ENCODE results near the gene MCCD1. TPM values are rescaled to one million over a fixed set of nuclear protein-coding genes. Genes with fewer than 3 reads are reported as not detected.

The MCCD1 gene
- total RNA-seq, 1 experiment from 2014 or later = not detected

DNA sequence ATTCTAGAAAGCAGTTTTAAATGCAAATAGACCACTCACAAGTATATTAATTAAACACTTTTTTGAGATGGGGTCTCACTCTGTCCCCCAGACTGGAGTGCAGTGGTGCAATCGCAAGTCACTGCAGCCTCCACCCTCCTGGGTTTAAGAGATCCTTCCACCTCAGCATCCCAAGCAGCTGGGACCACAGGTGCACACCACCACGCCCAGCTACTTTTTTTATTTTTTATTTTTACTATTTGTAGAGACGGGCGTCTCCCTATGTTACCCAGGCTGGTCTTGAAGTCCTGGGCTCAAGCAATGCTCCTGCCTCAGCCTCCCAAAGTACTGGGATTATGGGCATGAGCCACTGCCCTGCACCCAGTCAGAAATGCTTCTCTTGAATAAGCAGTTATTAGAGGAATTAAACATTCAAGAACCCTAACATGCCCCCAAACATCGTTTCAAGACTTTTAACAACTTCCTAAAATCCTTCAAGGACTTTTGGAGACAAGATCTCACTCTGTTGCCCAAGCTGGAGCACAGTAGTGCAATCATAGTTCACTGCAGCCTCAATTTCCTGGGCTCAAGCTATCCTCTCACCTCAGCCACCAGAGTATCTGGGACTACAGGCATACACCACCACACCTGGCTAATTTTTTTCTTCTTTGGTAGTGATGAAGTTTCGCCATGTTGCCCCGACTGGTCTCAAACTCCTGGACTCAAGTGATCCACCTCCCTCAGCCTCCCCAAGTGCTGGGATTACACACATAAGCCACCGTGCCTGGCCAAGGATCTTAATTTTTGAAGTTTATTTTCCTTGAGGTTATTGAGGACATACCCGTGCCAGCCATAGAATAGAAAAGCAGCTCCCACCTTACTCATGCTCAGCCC lies 3.2 kb downstream of the MCCD1 start:
- Histone ChIP-seq H3K9me3 (ENCODE audit: low read length) (no peaks in the 10 kb centered on the region), H3K4me3 (ENCODE audit: low read length) (no peak overlapping the region), H4K20me1 (ENCODE audit: low read length) (peaks cover 28% of the 10 kb centered on the region), H3K27me3 (ENCODE audit: low read length) (no peaks in the 10 kb centered on the region), H3K4me1 (ENCODE audit: insufficient read depth, low read length) (no peaks in the 10 kb centered on the region), H3K36me3 (ENCODE audit: low read depth, low read length) (peaks cover 68% of the 10 kb centered on the region), H3K79me2 (ENCODE audit: low read length) (peaks cover 22% of the 10 kb centered on the region), H2AFZ (ENCODE audit: low read length) (no peak overlapping the region), H3K4me2 (ENCODE audit: low read length) (no peak overlapping the region), H3F3A (ENCODE audit: low read length, unreplicated experiment) (no peaks in the 10 kb centered on the region), H3K9ac (ENCODE audit: low read length) (no peak overlapping the region), H3K27ac (ENCODE audit: low read length) (no peak overlapping the region), H3K9me2 (replicated peaks; ENCODE audit: low read length) (no peaks in the 10 kb centered on the region)
- ChIA-PET CTCF (no interaction called here), POLR2A (ENCODE audit: unreplicated experiment) (no interaction called here)
- DNase-seq = no peak
- no peak for ATAC-seq
- intact Hi-C loops (cut with micrococcal nuclease) = no loop called here
- no TSS peak for BruUV-seq (replicated peaks)
- TF ChIP-seq CTCF (conservative IDR thresholded peaks at IDR 0.05; ENCODE audit: low read depth, low read length) = no peak
- no peak for TF ChIP-seq EZH2phosphoT487 (IDR thresholded peaks at IDR 0.05; ENCODE audit: borderline replicate concordance, low read length)
- no peak for TF ChIP-seq EZH2 (IDR thresholded peaks at IDR 0.05; ENCODE audit: low read length, unreplicated experiment)

DNA sequence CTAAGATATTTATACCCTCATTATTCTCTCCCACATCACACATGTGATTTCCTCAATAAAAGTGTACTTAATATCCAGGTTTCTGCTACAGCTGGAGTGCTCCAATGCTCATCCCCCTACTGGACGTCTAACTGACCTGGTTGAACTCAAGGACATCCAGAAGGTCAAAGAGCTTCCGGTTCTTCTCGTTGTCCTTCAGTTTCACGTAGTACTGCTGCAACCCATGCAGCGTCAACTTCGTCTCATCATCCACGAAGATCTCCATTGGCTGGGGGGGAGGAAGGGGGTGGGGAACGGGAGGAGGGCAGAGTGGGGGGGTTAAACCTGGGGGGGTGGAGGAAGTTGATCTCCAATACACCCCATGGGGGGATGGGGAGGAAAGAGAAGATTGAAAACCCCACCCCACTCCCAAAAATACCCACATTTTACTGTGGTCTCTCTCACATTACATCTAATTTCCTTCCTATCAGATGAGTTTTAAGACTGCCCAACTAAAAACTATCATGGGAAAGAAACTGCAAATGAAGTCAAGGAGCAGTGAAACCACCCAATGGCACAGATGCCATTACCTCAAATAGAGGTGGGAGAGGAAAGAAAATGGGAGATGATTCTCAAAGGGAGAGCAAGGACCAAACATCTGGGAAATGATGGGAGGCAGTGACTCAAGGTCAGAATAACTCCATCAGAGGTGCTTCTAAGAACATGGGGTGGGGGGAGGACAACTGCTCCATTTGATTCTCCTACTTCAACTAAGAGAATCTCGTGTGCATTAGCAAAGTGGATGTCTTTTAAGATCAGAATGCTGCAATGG lies 4.1 kb downstream of the MCCD1 start:
- DNase-seq = no peak
- TF ChIP-seq EZH2 (IDR thresholded peaks at IDR 0.05; ENCODE audit: low read length, unreplicated experiment) (no peak), CTCF (conservative IDR thresholded peaks at IDR 0.05; ENCODE audit: low read depth, low read length) (no peak), EZH2phosphoT487 (IDR thresholded peaks at IDR 0.05; ENCODE audit: borderline replicate concordance, low read length) (no peak)
- POLR2A ChIA-PET (ENCODE audit: unreplicated experiment) = no interaction called here
- Histone ChIP-seq H3K36me3 (ENCODE audit: low read depth, low read length) (peaks cover 75% of the 10 kb centered on the region), H2AFZ (ENCODE audit: low read length) (no peak overlapping the region), H3K9me2 (replicated peaks; ENCODE audit: low read length) (no peaks in the 10 kb centered on the region), H3K9me3 (ENCODE audit: low read length) (no peaks in the 10 kb centered on the region), H3K9ac (ENCODE audit: low read length) (no peak overlapping the region), H3F3A (ENCODE audit: low read length, unreplicated experiment) (no peaks in the 10 kb centered on the region), H3K79me2 (ENCODE audit: low read length) (peaks cover 31% of the 10 kb centered on the region), H4K20me1 (ENCODE audit: low read length) (peaks cover 35% of the 10 kb centered on the region), H3K4me3 (ENCODE audit: low read length) (no peak overlapping the region), H3K27ac (ENCODE audit: low read length) (no peak overlapping the region), H3K4me2 (ENCODE audit: low read length) (no peak overlapping the region), H3K4me1 (ENCODE audit: insufficient read depth, low read length) (no peaks in the 10 kb centered on the region), H3K27me3 (ENCODE audit: low read length) (no peaks in the 10 kb centered on the region)
- ATAC-seq = no peak
- CTCF ChIA-PET = no interaction called here
- intact Hi-C loops (cut with micrococcal nuclease) = no loop called here
- BruUV-seq (replicated peaks) = no TSS peak
